Small intestine (tissue), 7 donors: ENCODE data around the gene CCM2. TPM values are rescaled to one million over a fixed set of nuclear protein-coding genes. Genes with fewer than 3 reads are reported as not detected.
A peak's percentile ranks its signal among the peaks of the same experiment; 100 is the strongest.
"Not testable (repeated sequence)": the region's sequence is repeated elsewhere in the genome, so short reads cannot be mapped to it uniquely, and the experiment has no call there.

Experiments used
- DNase-seq, 2 donors: peaks; one replicate each; pipeline versions ENCODE4 v3.0.0 to v3.0.0-alpha.2; 2013
- FAIRE-seq: peaks from 2 replicates; lab custom pipeline; 2012; peaks lifted over from hg19 to GRCh38; lab: Jason Lieb, UNC
- H3K27ac ChIP-seq, 3 donors: one replicate each; pipeline ENCODE4 v1.5.1; 2013; ENCODE audit warnings: low read length in 2 of 3, mild to moderate bottlenecking in 2 of 3, control low read depth in 1 of 3, inconsistent platforms in 1 of 3, low read depth in 1 of 3, moderate library complexity in 1 of 3
- H3K27me3 ChIP-seq, 3 donors: one replicate each; pipeline ENCODE4 v1.6.1; 2013; ENCODE audit warnings: low read length in 3 of 3, inconsistent platforms in 1 of 3; ENCODE audit not compliant: control insufficient read depth in 3 of 3, insufficient read depth in 3 of 3
- H3K36me3 ChIP-seq, 3 donors: one replicate each; pipeline ENCODE4 v1.6.1; 2013; ENCODE audit warnings: low read length in 3 of 3, inconsistent platforms in 1 of 3, low read depth in 1 of 3, mild to moderate bottlenecking in 1 of 3, moderate library complexity in 1 of 3; ENCODE audit not compliant: control insufficient read depth in 3 of 3, insufficient read depth in 2 of 3
- H3K4me1 ChIP-seq, 3 donors: one replicate each; pipeline ENCODE4 v1.6.1; 2013; ENCODE audit warnings: low read length in 2 of 3, inconsistent platforms in 1 of 3, low read depth in 1 of 3, mild to moderate bottlenecking in 1 of 3, moderate library complexity in 1 of 3; ENCODE audit not compliant: control insufficient read depth in 3 of 3, insufficient read depth in 2 of 3
- H3K4me3 ChIP-seq, 3 donors: one replicate each; pipeline ENCODE4 v1.5.1; 2013; ENCODE audit warnings: low read length in 3 of 3, control low read depth in 1 of 3, inconsistent platforms in 1 of 3, low read depth in 1 of 3, mild to moderate bottlenecking in 1 of 3, moderate library complexity in 1 of 3
- H3K9me3 ChIP-seq, 2 donors: one replicate each; pipeline ENCODE4 v1.6.1; 2013; ENCODE audit warnings: low read depth in 1 of 2, low read length in 1 of 2; ENCODE audit not compliant: control insufficient read depth in 2 of 2, insufficient read depth in 1 of 2
- WGBS, 3 donors: extraction: QIAGEN DNeasy Blood & Tissue Kit; methylation state at CpG; one replicate each; pipeline ENCODE4 v1.1.7; 2013; 5-methylcytosine and 5-hydroxymethylcytosine counted together
- polyA plus RNA-seq, 4 donors: library from polyadenylated mRNA; stranded (reverse) in 3 of 4; unstranded in 1 of 4; fragments of 200-250 nt in 3 of 4; fragments of 120-200 nt in 1 of 4; gene quantifications; one replicate each; pipeline versions ENCODE4 v1.2.1 to v1.2.3, GENCODE V29; 2013
- donor health status: healthy with polysubstance abuse.
- donor health status: control.
- donor health status: control.
- donor health status: Bipolar disorder and iron deficiency.
- donor health status: healthy.

Gene CCM2
- polyA plus RNA-seq, 4 donors, result 17.8 to 32.3 (median 24.7) TPM

DNA sequence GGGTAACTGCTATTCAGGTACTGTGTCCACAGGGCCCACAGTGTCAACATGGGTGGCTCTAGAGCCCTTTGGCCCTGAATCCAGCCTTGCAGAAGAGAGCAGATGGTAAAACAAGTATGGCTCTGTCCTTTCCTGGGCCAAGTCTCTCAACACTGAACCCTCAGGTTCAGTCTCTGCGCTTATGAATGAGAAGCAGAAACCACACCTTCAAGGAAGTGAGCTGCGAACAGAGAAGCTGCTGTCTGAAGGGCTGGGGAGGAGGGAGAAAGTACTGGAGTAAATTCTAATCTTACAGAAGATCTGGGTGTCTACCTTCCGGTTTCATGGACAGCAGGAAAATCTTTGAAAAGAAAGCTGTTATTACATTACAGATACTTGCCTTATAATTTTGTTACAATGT is 107.4 kb downstream of the CCM2 start:
- Histone ChIP-seq H3K27me3 (no peaks in the 10 kb centered on the region), H3K9me3 (no peaks in the 10 kb centered on the region), H3K4me1 (peaks cover 4 to 14% (median 8%) of the 10 kb centered on the region in 3 donors), H3K4me3 (no peak overlapping the region), H3K27ac (no peak overlapping the region), H3K36me3 (peaks cover 22 to 63% (median 28%) of the 10 kb centered on the region in 3 donors)
- 14 to 47% (median 34%) methylated on average over 3 of the region's 3 CpGs for WGBS, 3 donors
- peak in 1 of 2 donors; percentile 22 for DNase-seq
- no peak for FAIRE-seq

DNA sequence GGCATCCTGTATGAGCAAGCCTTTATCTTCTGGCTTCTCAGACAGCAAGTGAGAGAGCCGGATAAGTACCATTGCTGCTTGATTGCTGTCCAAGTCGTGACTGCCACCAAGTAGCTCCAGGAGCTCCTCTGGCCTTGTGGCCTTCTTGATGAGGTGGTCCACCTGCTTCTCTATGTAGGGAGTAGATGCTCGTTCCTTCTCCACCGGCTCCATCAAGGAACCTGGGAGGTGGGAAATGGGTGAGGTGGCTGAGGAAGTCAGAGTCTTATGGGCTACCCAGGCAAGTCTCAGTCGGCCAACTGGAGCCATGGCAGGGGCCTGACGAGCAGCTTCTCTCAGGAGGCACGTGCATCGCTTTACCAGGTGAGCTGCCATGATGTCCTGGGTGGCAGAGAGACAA is 108.9 kb downstream of the CCM2 start:
- H3K36me3 ChIP-seq, result peaks cover 11 to 49% (median 22%) of the 10 kb centered on the region in 3 donors
- no peaks in the 10 kb centered on the region for H3K27me3 ChIP-seq
- DNase-seq (no peak), FAIRE-seq (no peak)
- H3K9me3 ChIP-seq, result no peaks in the 10 kb centered on the region
- H3K4me1 ChIP-seq, result peaks cover 4 to 14% (median 8%) of the 10 kb centered on the region in 3 donors
- H3K4me3 ChIP-seq, result no peak overlapping the region
- no peak overlapping the region for H3K27ac ChIP-seq
- WGBS, 3 donors, result 65 to 80% (median 77%) methylated on average over 8 of the region's 8 CpGs

- Histone ChIP-seq H3K27me3 (no peaks in the 10 kb centered on the region), H3K27ac (peak within 1 kb of the TSS; percentile 96 to 99 (median 97)), H3K36me3 (peaks cover 11 to 22% (median 13%) of the 10 kb centered on the region in 3 donors), H3K4me1 (peaks cover 4 to 23% (median 8%) of the 10 kb centered on the region in 3 donors), H3K4me3 (peak within 1 kb of the TSS; percentile 57 to 82 (median 58)), H3K9me3 (no peaks in the 10 kb centered on the region)
- FAIRE-seq (no peak), DNase-seq (peak; percentile 96 to 99)
- WGBS, 3 donors, result 0% methylated on average over 61 to 64 of the region's 64 CpGs
These were observed 111.6 kb downstream of the CCM2 start, which contains the start of gene TBRG4 for GRCh38 chr7:45111298-45112223. Gene TBRG4, minus strand, starts transcription at chr7:45111697. Its CDS starts 2,460 bp downstream, at chr7:45109237.

DNA sequence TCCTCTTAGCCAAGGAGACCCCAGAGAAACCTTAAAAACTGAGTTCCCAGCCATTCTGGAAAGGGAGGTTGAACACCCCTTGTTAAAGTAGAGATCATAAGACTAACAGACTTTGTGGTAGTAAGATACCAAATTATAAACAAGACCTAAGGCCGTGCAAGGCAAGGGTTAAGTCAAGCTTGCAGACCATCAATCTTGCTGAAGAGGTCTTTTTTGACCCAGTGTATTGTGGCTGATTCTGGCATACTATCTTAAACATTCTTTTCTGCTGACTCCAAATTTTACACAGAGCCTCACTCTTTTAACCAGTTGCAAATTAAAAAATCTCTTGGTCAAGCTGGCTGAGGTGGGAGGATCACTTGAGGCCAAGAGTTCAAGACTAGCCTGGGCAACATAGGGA is 112.6 kb downstream of the CCM2 start:
- peaks cover 7 to 13% (median 8%) of the 10 kb centered on the region in 3 donors for H3K36me3 ChIP-seq
- H3K27me3 ChIP-seq, result no peaks in the 10 kb centered on the region
- peaks cover 4 to 16% (median 8%) of the 10 kb centered on the region in 3 donors for H3K4me1 ChIP-seq
- no peak for DNase-seq
- no peak overlapping the region for H3K4me3 ChIP-seq
- 87 to 92% (median 89%) methylated on average over 1 of the region's 1 CpG for WGBS, 3 donors
- peak overlapping the region in 1 of 3 donors; percentile 99 for H3K27ac ChIP-seq
- no peak for FAIRE-seq
- no peaks in the 10 kb centered on the region for H3K9me3 ChIP-seq

DNA sequence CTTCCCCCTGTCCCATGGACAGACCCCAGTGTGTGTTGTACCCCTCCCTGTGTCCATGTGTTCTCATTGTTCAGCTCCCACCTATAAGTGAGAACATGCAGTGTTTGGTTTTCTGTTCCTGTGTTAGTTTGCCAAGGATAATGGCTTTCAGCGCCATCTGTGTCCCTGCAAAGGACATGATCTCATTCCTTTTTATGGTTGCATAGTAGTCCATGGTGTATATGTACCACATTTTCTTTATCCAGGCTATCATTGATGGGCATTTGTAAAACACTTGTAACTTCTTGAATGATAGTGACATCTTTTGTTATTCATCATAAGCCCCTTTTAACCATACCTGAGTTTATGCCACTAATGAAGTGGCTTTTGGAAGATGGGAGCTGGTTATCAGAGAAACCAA is 114.3 kb downstream of the CCM2 start:
- H3K4me1 ChIP-seq, result peaks cover 0 to 16% (median 0%) of the 10 kb centered on the region in 3 donors
- 63 to 75% (median 69%) methylated on average over 1 of the region's 1 CpG for WGBS, 3 donors
- H3K36me3 ChIP-seq, H3K27ac ChIP-seq, DNase-seq, H3K4me3 ChIP-seq, H3K27me3 ChIP-seq, FAIRE-seq, H3K9me3 ChIP-seq: not testable (repeated sequence)

DNA sequence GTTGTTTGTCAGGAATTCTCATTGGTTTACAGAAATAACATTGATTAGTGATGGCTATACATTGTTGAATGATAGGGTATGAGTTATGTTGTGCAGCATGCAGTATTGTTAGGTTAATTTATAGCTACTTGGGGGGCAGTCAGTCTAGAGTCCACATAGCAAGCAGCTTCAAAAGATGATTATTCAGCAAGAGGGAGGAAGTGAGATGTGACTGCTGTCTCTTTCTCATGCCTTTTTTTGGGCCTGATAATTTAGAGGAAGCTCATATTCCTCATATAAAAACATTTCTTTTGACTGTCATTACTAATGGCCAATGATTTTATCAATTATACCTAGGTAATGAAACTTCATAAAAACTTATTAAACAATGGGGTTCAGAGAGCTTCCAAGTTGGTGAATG is 114.9 kb downstream of the CCM2 start:
- FAIRE-seq (no peak), DNase-seq (peak in 1 of 2 donors; percentile 50)

DNA sequence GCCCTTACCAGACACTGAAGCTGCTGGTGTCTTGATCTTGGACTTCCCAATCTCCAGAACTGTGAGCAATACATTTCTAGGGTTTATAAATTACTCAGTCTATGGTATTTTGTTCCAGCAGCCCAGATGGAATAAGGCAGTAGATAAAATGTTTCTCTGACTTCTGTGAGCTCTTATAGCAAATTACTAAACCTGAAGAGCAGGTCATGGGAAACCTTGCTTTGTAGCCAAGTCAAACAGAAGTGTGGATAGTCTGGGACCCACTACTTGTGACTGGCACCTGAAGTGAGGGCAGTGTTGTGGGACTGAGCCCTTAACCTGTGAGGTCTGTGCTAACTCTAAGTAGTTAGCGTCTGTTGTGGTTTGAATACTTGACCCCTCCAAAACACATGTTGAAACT is 116.0 kb downstream of the CCM2 start:
- H3K4me1 ChIP-seq, result peaks cover 0 to 9% (median 0%) of the 10 kb centered on the region in 3 donors
- no peaks in the 10 kb centered on the region for H3K36me3 ChIP-seq
- H3K27ac ChIP-seq, result no peak overlapping the region
- FAIRE-seq (no peak), DNase-seq (no peak)
- H3K4me3 ChIP-seq, result no peak overlapping the region
- 77 to 100% (median 93%) methylated on average over 1 of the region's 1 CpG for WGBS, 3 donors
- no peaks in the 10 kb centered on the region for H3K27me3 ChIP-seq
- peaks cover 0 to under 1% of the 10 kb centered on the region in 2 donors for H3K9me3 ChIP-seq

More for the DNA sequence above, 114.9 kb downstream of the CCM2 start:
- Histone ChIP-seq H3K27ac (peak overlapping the region in 1 of 3 donors; percentile 0), H3K4me1 (peaks cover 0 to 15% (median 0%) of the 10 kb centered on the region in 3 donors), H3K36me3 (no peaks in the 10 kb centered on the region), H3K27me3 (no peaks in the 10 kb centered on the region), H3K9me3 (no peaks in the 10 kb centered on the region), H3K4me3 (no peak overlapping the region)

DNA sequence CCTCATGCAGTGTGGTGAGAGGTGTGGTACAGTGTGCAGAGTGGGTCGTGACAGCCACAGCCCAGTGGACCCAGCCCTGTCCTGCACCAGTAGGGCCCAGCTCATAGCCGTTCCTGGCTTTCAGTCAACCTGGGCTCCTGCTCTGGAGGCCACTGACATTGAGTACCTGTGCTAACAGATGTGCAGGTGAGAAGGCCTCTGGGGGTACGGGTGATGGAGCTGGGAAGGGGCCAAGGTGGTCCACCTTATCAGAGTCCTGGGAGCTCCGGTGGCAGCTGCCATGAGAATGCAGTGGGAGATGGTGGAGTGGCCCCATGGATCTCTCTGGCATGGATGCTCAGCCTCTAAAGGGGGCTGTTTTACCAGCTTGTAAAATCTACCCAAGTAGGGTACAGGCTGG is 117.6 kb downstream of the CCM2 start:
- no peak for DNase-seq
- Histone ChIP-seq H3K4me3 (no peak overlapping the region), H3K9me3 (peaks cover 0 to 9% of the 10 kb centered on the region in 2 donors), H3K27ac (no peak overlapping the region), H3K36me3 (no peaks in the 10 kb centered on the region), H3K4me1 (peaks cover 0 to 9% (median 0%) of the 10 kb centered on the region in 3 donors), H3K27me3 (no peaks in the 10 kb centered on the region)
- FAIRE-seq, result no peak
- WGBS, 3 donors, result 69 to 80% (median 77%) methylated on average over 4 of the region's 4 CpGs
